HEK293 (cell line): ENCODE measurements around the gene CACNA1C.

Source experiments
- OSR2 ChIP-seq: fragments of 450-650 bp; formaldehyde crosslinking; IDR thresholded peaks from 2 replicates; pipeline ENCODE4 v1.5.1; 2016; ENCODE audit warnings: missing biosample characterization, missing genetic modification characterization
- REST ChIP-seq: fragments of 450-650 bp; formaldehyde crosslinking; IDR thresholded peaks from 2 replicates; pipeline ENCODE4 v1.5.1; 2016; ENCODE audit warnings: missing biosample characterization, missing genetic modification characterization
- ZNF24 ChIP-seq: fragments of 450-650 bp; formaldehyde crosslinking; IDR thresholded peaks from 2 replicates; pipeline ENCODE4 v1.5.1; 2016; ENCODE audit warnings: missing biosample characterization, missing genetic modification characterization
- ZNF324 ChIP-seq: fragments of 450-650 bp; formaldehyde crosslinking; IDR thresholded peaks from 2 replicates; pipeline ENCODE4 v1.5.1; 2016; ENCODE audit warnings: missing biosample characterization, missing genetic modification characterization
- ZNF426 ChIP-seq: fragments of 450-650 bp; formaldehyde crosslinking; IDR thresholded peaks from 2 replicates; pipeline ENCODE4 v1.5.1; 2017; ENCODE audit warnings: missing biosample characterization, missing genetic modification characterization, mild to moderate bottlenecking, inconsistent platforms, moderate library complexity
- ZNF521 ChIP-seq: fragments of 450-650 bp; formaldehyde crosslinking; IDR thresholded peaks from 2 replicates; pipeline ENCODE4 v1.5.1; 2017; ENCODE audit warnings: missing biosample characterization, mild to moderate bottlenecking, missing genetic modification characterization
- ZNF549 ChIP-seq: fragments of 450-650 bp; IDR thresholded peaks from 2 replicates; pipeline ENCODE4 v1.5.1; 2018; ENCODE audit warnings: missing biosample characterization, missing genetic modification characterization, mild to moderate bottlenecking, inconsistent platforms, moderate library complexity
- ZNF707 ChIP-seq: fragments of 450-650 bp; formaldehyde crosslinking; IDR thresholded peaks from 2 replicates; pipeline ENCODE4 v1.5.1; 2016; ENCODE audit warnings: missing biosample characterization, missing genetic modification characterization
- ZSCAN23 ChIP-seq: fragments of 450-650 bp; formaldehyde crosslinking; IDR thresholded peaks from 2 replicates; pipeline ENCODE4 v1.5.1; 2016; ENCODE audit warnings: missing biosample characterization, missing genetic modification characterization
- ZSCAN30 ChIP-seq: fragments of 450-650 bp; IDR thresholded peaks from 2 replicates; pipeline ENCODE4 v1.5.1; 2018; ENCODE audit warnings: missing biosample characterization, mild to moderate bottlenecking, missing genetic modification characterization, moderate library complexity
- TF ChIP-seq, protein P1 (sequence below): sonication (generic); formaldehyde crosslinking; IDR thresholded peaks from 2 replicates; pipeline ENCODE4 v1.8.1; 2022; ENCODE audit warnings: mild to moderate bottlenecking, moderate library complexity, missing genetic modification reagents
- TF ChIP-seq, protein P2 (sequence below): fragments of 450-650 bp; formaldehyde crosslinking; IDR thresholded peaks from 2 replicates; pipeline ENCODE4 v1.5.1; 2016; ENCODE audit warnings: missing biosample characterization, missing genetic modification characterization
- TF ChIP-seq, protein P3 (sequence below): fragments of 450-650 bp; formaldehyde crosslinking; IDR thresholded peaks from 2 replicates; pipeline ENCODE4 v1.5.1; 2016; ENCODE audit warnings: missing biosample characterization, missing genetic modification characterization
- TF ChIP-seq, protein P4 (sequence below): fragments of 450-650 bp; formaldehyde crosslinking; IDR thresholded peaks from 2 replicates; pipeline ENCODE4 v1.5.1; 2016; ENCODE audit warnings: missing biosample characterization, missing genetic modification characterization

GRCh38 chr12:2239381-2239871 is 186.6 kb downstream of the CACNA1C start:
- TF ChIP-seq, protein P1, sequence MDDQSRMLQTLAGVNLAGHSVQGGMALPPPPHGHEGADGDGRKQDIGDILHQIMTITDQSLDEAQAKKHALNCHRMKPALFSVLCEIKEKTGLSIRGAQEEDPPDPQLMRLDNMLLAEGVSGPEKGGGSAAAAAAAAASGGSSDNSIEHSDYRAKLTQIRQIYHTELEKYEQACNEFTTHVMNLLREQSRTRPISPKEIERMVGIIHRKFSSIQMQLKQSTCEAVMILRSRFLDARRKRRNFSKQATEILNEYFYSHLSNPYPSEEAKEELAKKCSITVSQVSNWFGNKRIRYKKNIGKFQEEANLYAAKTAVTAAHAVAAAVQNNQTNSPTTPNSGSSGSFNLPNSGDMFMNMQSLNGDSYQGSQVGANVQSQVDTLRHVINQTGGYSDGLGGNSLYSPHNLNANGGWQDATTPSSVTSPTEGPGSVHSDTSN (CRISPR knock-in tag), result no peak
- TF ChIP-seq, protein P2, sequence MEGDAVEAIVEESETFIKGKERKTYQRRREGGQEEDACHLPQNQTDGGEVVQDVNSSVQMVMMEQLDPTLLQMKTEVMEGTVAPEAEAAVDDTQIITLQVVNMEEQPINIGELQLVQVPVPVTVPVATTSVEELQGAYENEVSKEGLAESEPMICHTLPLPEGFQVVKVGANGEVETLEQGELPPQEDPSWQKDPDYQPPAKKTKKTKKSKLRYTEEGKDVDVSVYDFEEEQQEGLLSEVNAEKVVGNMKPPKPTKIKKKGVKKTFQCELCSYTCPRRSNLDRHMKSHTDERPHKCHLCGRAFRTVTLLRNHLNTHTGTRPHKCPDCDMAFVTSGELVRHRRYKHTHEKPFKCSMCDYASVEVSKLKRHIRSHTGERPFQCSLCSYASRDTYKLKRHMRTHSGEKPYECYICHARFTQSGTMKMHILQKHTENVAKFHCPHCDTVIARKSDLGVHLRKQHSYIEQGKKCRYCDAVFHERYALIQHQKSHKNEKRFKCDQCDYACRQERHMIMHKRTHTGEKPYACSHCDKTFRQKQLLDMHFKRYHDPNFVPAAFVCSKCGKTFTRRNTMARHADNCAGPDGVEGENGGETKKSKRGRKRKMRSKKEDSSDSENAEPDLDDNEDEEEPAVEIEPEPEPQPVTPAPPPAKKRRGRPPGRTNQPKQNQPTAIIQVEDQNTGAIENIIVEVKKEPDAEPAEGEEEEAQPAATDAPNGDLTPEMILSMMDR (tag by site-specific recombination), result no peak
- TF ChIP-seq ZSCAN23 (tag by site-specific recombination), result no peak
- no peak for TF ChIP-seq ZSCAN30 (tag by site-specific recombination)
- no peak for TF ChIP-seq ZNF24 (tag by site-specific recombination)
- TF ChIP-seq ZNF324 (tag by site-specific recombination), result no peak
- TF ChIP-seq ZNF426 (tag by site-specific recombination), result no peak
- no peak for TF ChIP-seq ZNF707 (tag by site-specific recombination)
- TF ChIP-seq, protein P3, sequence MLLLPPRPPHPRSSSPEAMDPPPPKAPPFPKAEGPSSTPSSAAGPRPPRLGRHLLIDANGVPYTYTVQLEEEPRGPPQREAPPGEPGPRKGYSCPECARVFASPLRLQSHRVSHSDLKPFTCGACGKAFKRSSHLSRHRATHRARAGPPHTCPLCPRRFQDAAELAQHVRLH (tag by site-specific recombination), result no peak
- no peak for TF ChIP-seq ZNF521 (tag by site-specific recombination)
- no peak for TF ChIP-seq OSR2 (tag by site-specific recombination)
- TF ChIP-seq, protein P4, sequence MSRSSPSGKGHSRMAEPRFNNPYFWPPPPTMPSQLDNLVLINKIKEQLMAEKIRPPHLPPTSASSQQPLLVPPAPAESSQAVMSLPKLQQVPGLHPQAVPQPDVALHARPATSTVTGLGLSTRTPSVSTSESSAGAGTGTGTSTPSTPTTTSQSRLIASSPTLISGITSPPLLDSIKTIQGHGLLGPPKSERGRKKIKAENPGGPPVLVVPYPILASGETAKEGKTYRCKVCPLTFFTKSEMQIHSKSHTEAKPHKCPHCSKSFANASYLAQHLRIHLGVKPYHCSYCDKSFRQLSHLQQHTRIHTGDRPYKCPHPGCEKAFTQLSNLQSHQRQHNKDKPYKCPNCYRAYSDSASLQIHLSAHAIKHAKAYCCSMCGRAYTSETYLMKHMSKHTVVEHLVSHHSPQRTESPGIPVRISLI (tag by site-specific recombination), result no peak
- TF ChIP-seq ZNF549 (tag by site-specific recombination), result no peak
- no peak for TF ChIP-seq REST (tag by site-specific recombination)
